Activated gamma-delta T cell treated with Interleukin-2 at 50 U/mL for 16 hours (primary cell): Measurements from ENCODE around the gene GDA.

Experiments used
- DNase-seq: peaks from one replicate; pipeline ENCODE4 v3.0.0-alpha.2; 2020

Gene GDA

GRCh38 chr9:72149231-72149975, at the start of gene GDA:
Gene GDA (plus strand): TSS chr9:72149440. CDS start chr9:72149560, 120 bp downstream.
- DNase-seq: no peak

- DNase-seq: no peak
Observed at GRCh38 chr9:72102520-72102919, 46.7 kb upstream of the GDA start.

GRCh38 chr9:72113056-72113455, 36.2 kb upstream of the GDA start:
- DNase-seq: no peak

- DNase-seq: no peak
Observed at GRCh38 chr9:72119853-72120252, 29.4 kb upstream of the GDA start.

- DNase-seq: no peak
Observed at GRCh38 chr9:72124947-72125346, 24.3 kb upstream of the GDA start.

GRCh38 chr9:72127753-72128152, 21.5 kb upstream of the GDA start:
- no peak for DNase-seq

GRCh38 chr9:72128526-72128925, 20.7 kb upstream of the GDA start:
- no peak for DNase-seq

GRCh38 chr9:72129271-72130156, 19.7 kb upstream of the GDA start:
- no peak for DNase-seq

GRCh38 chr9:72130321-72130720, 18.9 kb upstream of the GDA start:
- no peak for DNase-seq

GRCh38 chr9:72131206-72131605, 18.0 kb upstream of the GDA start:
- DNase-seq: no peak

GRCh38 chr9:72132052-72132451, 17.2 kb upstream of the GDA start:
- DNase-seq: no peak

GRCh38 chr9:72133365-72134035, 15.7 kb upstream of the GDA start:
- DNase-seq: no peak

- DNase-seq: no peak
Observed at GRCh38 chr9:72134801-72135200, 14.4 kb upstream of the GDA start.

GRCh38 chr9:72137697-72138365, 11.4 kb upstream of the GDA start:
- DNase-seq: no peak

GRCh38 chr9:72139226-72139625, 10.0 kb upstream of the GDA start:
- DNase-seq: no peak

- DNase-seq: no peak
Observed at GRCh38 chr9:72140586-72140985, 8.7 kb upstream of the GDA start.

- no peak for DNase-seq
Observed at GRCh38 chr9:72141484-72141883, 7.8 kb upstream of the GDA start.

- no peak for DNase-seq
Observed at GRCh38 chr9:72144756-72145492, 4.3 kb upstream of the GDA start.

GRCh38 chr9:72145733-72146505, 3.3 kb upstream of the GDA start:
- DNase-seq: no peak

GRCh38 chr9:72147676-72148075, 1.6 kb upstream of the GDA start:
- no peak for DNase-seq

- DNase-seq: no peak
Observed at GRCh38 chr9:72150127-72150526, 887 bp downstream of the GDA start.

- no peak for DNase-seq
Observed at GRCh38 chr9:72150661-72151060, 1.4 kb downstream of the GDA start.
